Loucy (cell line): ENCODE measurements around the gene MED1.
"Not testable (repeated sequence)": the region's sequence is repeated elsewhere in the genome, so short reads cannot be mapped to it uniquely, and the experiment has no call there.

ENCODE experiments used
- H2AFZ ChIP-seq: fragments of 200-600 bp; sonication (generic); 2 replicates; pipeline ENCODE4 v1.6.0; 2016; ENCODE audit warnings: antibody characterized with exemption, mild to moderate bottlenecking, low read length, moderate library complexity
- H3F3A ChIP-seq: fragments of 200-600 bp; 2 replicates; pipeline ENCODE4 v1.6.0; 2016; ENCODE audit warnings: antibody characterized with exemption, low read depth, mild to moderate bottlenecking
- H3K27me3 ChIP-seq: fragments of 200-600 bp; sonication (generic); 2 replicates; pipeline ENCODE4 v1.6.1; 2014; ENCODE audit warnings: low read length, mild to moderate bottlenecking; ENCODE audit not compliant: insufficient read depth, poor library complexity, severe bottlenecking
- H3K36me3 ChIP-seq: fragments of 200-600 bp; sonication (generic); 2 replicates; pipeline ENCODE4 v1.6.1; 2016; ENCODE audit warnings: low read length; ENCODE audit not compliant: insufficient read depth
- H3K4me1 ChIP-seq: fragments of 200-600 bp; sonication (generic); 2 replicates; pipeline ENCODE4 v1.5.1; 2014; ENCODE audit warnings: low read length, mild to moderate bottlenecking; ENCODE audit not compliant: insufficient read depth, poor library complexity, severe bottlenecking
- H3K4me2 ChIP-seq: fragments of 200-600 bp; sonication (generic); 2 replicates; pipeline ENCODE4 v1.6.0; 2014; ENCODE audit warnings: antibody characterized with exemption, low read length, low read depth, mild to moderate bottlenecking; ENCODE audit not compliant: poor library complexity, severe bottlenecking
- H3K4me3 ChIP-seq: fragments of 200-600 bp; sonication (generic); 2 replicates; pipeline ENCODE4 v1.5.1; 2014; ENCODE audit warnings: low read length, mild to moderate bottlenecking, mixed read lengths; ENCODE audit not compliant: poor library complexity, severe bottlenecking
- H3K79me2 ChIP-seq: fragments of 200-600 bp; sonication (generic); 2 replicates; pipeline ENCODE4 v1.6.1; 2014; ENCODE audit warnings: low read length; ENCODE audit not compliant: insufficient read depth
- H3K9ac ChIP-seq: fragments of 200-600 bp; sonication (generic); 2 replicates; pipeline ENCODE4 v1.6.0; 2014; ENCODE audit warnings: mild to moderate bottlenecking, low read depth, low read length, moderate library complexity; ENCODE audit not compliant: poor library complexity, severe bottlenecking
- H3K9me2 ChIP-seq: fragments of 200-600 bp; sonication (generic); replicated peaks from 2 replicates; pipeline ENCODE4 v1.6.1; 2016; ENCODE audit warnings: low read depth, low read length, mixed read lengths
- H3K9me3 ChIP-seq: fragments of 200-600 bp; sonication (generic); 2 replicates; pipeline ENCODE4 v1.6.1; 2014; ENCODE audit warnings: mild to moderate bottlenecking, antibody characterized with exemption, low read length, low read depth; ENCODE audit not compliant: insufficient read depth
- H4K20me1 ChIP-seq: fragments of 200-600 bp; sonication (generic); 2 replicates; pipeline ENCODE4 v1.6.0; 2014; ENCODE audit warnings: antibody characterized with exemption, low read length, mild to moderate bottlenecking; ENCODE audit not compliant: insufficient read depth, poor library complexity, severe bottlenecking
- EZH2phosphoT487 ChIP-seq: fragments of 200-600 bp; IDR thresholded peaks from 2 replicates; pipeline ENCODE4 v1.6.1; 2018; ENCODE audit warnings: antibody characterized with exemption, mild to moderate bottlenecking, moderate library complexity, borderline replicate concordance
- TF ChIP-seq, protein P1 (sequence below): fragments of 200-600 bp; sonication (generic); conservative IDR thresholded peaks from 2 replicates; pipeline ENCODE4 v1.5.1; 2014; ENCODE audit warnings: mild to moderate bottlenecking, antibody characterized with exemption, low read length

Gene MED1

DNA sequence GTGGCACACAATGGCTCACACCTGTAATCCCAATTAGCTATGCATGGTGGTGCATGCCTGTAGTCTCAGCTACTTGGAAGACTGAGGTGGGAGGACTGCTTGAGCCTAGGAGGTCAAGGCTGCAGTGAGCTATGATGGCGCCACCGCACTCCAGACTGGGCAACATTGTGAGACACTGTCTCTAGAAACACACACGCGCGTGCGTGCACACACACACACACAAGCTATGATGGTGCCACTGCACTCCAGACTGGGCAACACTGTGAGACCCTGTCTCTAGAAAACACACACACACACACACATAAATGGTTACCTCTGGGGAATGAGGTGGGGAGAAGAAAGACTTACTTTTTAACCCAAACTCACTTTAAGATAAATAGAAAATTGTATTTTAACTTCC is 66.0 kb downstream of the MED1 start:
- Histone ChIP-seq H3K4me2 (no peak overlapping the region), H3K79me2 (no peaks in the 10 kb centered on the region), H3K36me3 (no peaks in the 10 kb centered on the region), H3K9ac (no peak overlapping the region), H4K20me1 (no peaks in the 10 kb centered on the region), H3K27me3 (no peaks in the 10 kb centered on the region), H3K9me3 (no peaks in the 10 kb centered on the region), H3K9me2 (no peaks in the 10 kb centered on the region), H2AFZ (no peak overlapping the region), H3K4me1 (no peaks in the 10 kb centered on the region), H3K4me3 (no peak overlapping the region), H3F3A (no peaks in the 10 kb centered on the region)
- no peak for TF ChIP-seq EZH2phosphoT487
- TF ChIP-seq, protein P1, sequence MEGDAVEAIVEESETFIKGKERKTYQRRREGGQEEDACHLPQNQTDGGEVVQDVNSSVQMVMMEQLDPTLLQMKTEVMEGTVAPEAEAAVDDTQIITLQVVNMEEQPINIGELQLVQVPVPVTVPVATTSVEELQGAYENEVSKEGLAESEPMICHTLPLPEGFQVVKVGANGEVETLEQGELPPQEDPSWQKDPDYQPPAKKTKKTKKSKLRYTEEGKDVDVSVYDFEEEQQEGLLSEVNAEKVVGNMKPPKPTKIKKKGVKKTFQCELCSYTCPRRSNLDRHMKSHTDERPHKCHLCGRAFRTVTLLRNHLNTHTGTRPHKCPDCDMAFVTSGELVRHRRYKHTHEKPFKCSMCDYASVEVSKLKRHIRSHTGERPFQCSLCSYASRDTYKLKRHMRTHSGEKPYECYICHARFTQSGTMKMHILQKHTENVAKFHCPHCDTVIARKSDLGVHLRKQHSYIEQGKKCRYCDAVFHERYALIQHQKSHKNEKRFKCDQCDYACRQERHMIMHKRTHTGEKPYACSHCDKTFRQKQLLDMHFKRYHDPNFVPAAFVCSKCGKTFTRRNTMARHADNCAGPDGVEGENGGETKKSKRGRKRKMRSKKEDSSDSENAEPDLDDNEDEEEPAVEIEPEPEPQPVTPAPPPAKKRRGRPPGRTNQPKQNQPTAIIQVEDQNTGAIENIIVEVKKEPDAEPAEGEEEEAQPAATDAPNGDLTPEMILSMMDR, result no peak

DNA sequence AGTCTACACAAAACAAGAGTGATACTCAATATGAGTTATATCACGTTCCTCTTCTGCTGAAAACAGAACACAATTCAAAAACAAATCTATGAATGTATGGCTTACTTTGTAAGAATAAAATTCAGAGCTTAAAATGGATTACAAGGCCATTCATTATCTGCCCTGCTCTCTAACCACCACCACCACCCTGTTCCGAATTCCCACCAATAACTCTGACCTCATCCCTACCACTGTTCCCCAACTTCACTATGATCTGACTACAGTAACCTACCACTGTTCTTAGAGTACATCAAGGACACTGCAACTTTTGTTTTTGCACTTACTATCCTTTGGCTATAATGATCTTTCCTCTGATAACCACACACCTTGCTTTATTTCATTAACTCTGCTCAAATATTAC is 70.9 kb downstream of the MED1 start:
- H3K27me3 ChIP-seq, result no peaks in the 10 kb centered on the region
- H2AFZ ChIP-seq, result no peak overlapping the region
- H3K4me3 ChIP-seq, result no peak overlapping the region
- H3F3A ChIP-seq, result no peaks in the 10 kb centered on the region
- H3K79me2 ChIP-seq, result 0 out of 2 replicates have a peak, but pooled peaks cover 5% of the 10 kb centered on the region
- H3K9me2 ChIP-seq, result no peaks in the 10 kb centered on the region
- no peaks in the 10 kb centered on the region for H4K20me1 ChIP-seq
- no peak overlapping the region for H3K9ac ChIP-seq
- H3K9me3 ChIP-seq, result no peaks in the 10 kb centered on the region
- H3K4me1 ChIP-seq, result no peaks in the 10 kb centered on the region
- no peaks in the 10 kb centered on the region for H3K36me3 ChIP-seq
- TF ChIP-seq EZH2phosphoT487, result no peak
- TF ChIP-seq, protein P1, result no peak
- no peak overlapping the region for H3K4me2 ChIP-seq

DNA sequence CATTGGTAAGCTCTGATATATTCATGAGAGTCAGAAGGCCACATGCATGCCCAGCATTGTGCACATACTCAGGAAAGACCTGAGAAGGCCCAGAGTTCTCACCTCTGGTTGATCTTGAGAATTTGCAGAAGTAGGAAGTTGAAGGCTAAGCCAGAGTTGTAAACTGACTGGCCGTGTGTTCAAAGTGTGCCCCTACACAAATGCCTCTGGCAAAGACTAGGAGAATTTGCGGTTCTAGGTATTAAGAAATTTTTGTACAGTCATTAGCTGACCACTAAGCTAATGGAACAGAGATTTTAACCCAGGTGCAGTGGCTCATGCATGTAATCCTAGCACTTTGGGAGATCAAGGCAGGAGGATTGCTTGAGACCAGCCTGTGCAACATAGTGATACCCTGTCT is 74.6 kb downstream of the MED1 start:
- TF ChIP-seq, protein P1, result no peak
- no peak for TF ChIP-seq EZH2phosphoT487
- H3K36me3 ChIP-seq, result no peaks in the 10 kb centered on the region
- H3K79me2 ChIP-seq, result peaks cover 14% of the 10 kb centered on the region; the same call in 1 of the 2 replicates
- no peaks in the 10 kb centered on the region for H3K9me2 ChIP-seq
- no peaks in the 10 kb centered on the region for H3K9me3 ChIP-seq
- H3F3A ChIP-seq, result no peaks in the 10 kb centered on the region
- H3K4me1 ChIP-seq, result no peaks in the 10 kb centered on the region
- no peak overlapping the region for H3K4me2 ChIP-seq
- no peak overlapping the region for H2AFZ ChIP-seq
- no peak overlapping the region for H3K4me3 ChIP-seq
- no peaks in the 10 kb centered on the region for H3K27me3 ChIP-seq
- H3K9ac ChIP-seq, result no peak overlapping the region
- no peaks in the 10 kb centered on the region for H4K20me1 ChIP-seq

DNA sequence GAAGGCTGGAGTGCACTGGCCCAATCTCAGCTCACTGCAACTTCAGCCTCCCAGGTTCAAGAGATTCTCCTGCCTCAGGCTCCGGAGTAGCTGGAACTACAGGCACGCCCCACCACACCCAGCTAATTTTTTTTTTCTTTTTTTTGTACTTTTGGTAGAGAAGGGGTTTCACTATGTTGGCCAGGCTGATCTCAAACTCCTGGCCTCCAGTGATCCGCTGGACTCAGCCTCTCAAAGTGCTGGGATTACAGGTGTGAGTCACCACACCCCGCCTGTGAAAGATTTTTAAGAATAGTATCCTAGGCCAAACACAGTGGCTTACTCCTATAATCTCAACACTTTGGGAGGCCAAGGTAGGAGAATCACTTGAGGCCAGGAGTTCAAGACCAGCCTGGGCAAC is 83.3 kb downstream of the MED1 start:
- not testable (repeated sequence) for H3K4me1 ChIP-seq, H3K4me2 ChIP-seq, H3F3A ChIP-seq, H3K9me3 ChIP-seq, H3K9ac ChIP-seq, H3K4me3 ChIP-seq, H2AFZ ChIP-seq, H4K20me1 ChIP-seq, H3K9me2 ChIP-seq, H3K36me3 ChIP-seq, H3K27me3 ChIP-seq, H3K79me2 ChIP-seq
